ENCODE results near the gene MBNL1. TPM values are rescaled to one million over a fixed set of nuclear protein-coding genes. Genes with fewer than 3 reads are reported as not detected.

Gene MBNL1
- total and polyA plus RNA-seq, 2 of the 4 experiments (the other 2 are of a cell fraction), result 127 to 664 TPM

DNA sequence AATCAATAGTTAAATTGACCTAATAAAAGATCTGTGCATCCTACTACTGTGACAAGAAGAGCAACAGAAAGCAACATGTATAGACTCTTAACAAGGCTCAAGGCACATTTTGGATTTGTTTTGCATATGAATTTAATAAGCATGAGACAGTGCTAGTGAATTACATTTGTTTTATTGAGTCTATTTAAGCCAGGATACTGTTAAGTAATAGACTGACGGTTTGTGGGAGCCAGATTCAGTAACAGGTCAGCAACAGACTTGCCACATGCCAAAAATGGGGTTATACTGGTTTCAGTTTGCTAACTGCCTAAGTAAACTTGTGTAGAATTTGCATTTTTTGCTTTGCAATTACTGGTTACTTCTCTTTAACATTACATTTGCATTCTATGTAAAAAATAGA, 54.0 kb downstream of the MBNL1 start:
- no peak overlapping the region for H2AK5ac ChIP-seq (ENCODE audit: low read depth, low read length)
- no peak overlapping the region for H3K27ac ChIP-seq (ENCODE audit: insufficient read depth, low read length)
- H3K36me3 ChIP-seq (ENCODE audit: control insufficient read depth, insufficient read depth, low read length), result peaks cover 1% of the 10 kb centered on the region; the same call in 1 of the 2 replicates
- no peaks in the 10 kb centered on the region for H3K9me1 ChIP-seq (ENCODE audit: insufficient read depth, low read length)
- no peak overlapping the region for H4K91ac ChIP-seq (ENCODE audit: insufficient read depth, low read depth, low read length)
- CTCF ChIA-PET, result no interaction called here
- H2AK9ac ChIP-seq (replicated peaks; ENCODE audit: low read depth, low read length, poor library complexity), result no peak overlapping the region
- no peak overlapping the region for H2BK15ac ChIP-seq (ENCODE audit: low read depth, low read length)
- H3K18ac ChIP-seq (ENCODE audit: low read depth, low read length), result no peak overlapping the region
- ATAC-seq (ENCODE audit: low read depth) (no peak), DNase-seq (no peak)
- no peak overlapping the region for H3K4ac ChIP-seq (ENCODE audit: low read depth, low read length)
- intact Hi-C loops (cut with micrococcal nuclease), result no loop called here
- H2BK5ac ChIP-seq (ENCODE audit: low read depth, low read length, poor library complexity, severe bottlenecking), result no peak overlapping the region
- H3K79me1 ChIP-seq (ENCODE audit: low read depth in 1 of 2, low read length in 2 of 2), result peaks cover 0 to 52% of the 10 kb centered on the region in 2 experiments; a peak in 2 of 4 replicates
- BruUV-seq (replicated peaks), result no TSS peak
- no peak overlapping the region for H2BK20ac ChIP-seq (ENCODE audit: low read depth, low read length)
- H3K4me1 ChIP-seq (ENCODE audit: control insufficient read depth, insufficient read depth, low read length), result peaks cover 10% of the 10 kb centered on the region
- peaks cover 42% of the 10 kb centered on the region; the same call in 1 of the 2 replicates for H4K20me1 ChIP-seq (ENCODE audit: insufficient read depth, low read length)
- dilution Hi-C loops (cut with HindIII; ENCODE audit: low sequenced_read_pairs, unreplicated experiment), result no loop called here
- H2BK120ac ChIP-seq (ENCODE audit: low read depth, low read length), result no peak overlapping the region
- H3K14ac ChIP-seq (replicated peaks; ENCODE audit: low read depth, low read length), result no peak overlapping the region
- no peaks in the 10 kb centered on the region for H3K9me3 ChIP-seq (ENCODE audit: control insufficient read depth, insufficient read depth, low read length)
- no peaks in the 10 kb centered on the region for H3K27me3 ChIP-seq (ENCODE audit: control insufficient read depth, insufficient read depth, low read length)
- no peak overlapping the region for H4K8ac ChIP-seq (ENCODE audit: low read depth in 2 of 2, low read length in 2 of 2)
- H3K9ac ChIP-seq (ENCODE audit: low read depth, low read length), result no peak overlapping the region
- H3K4me2 ChIP-seq (ENCODE audit: low read depth, low read length), result no peak overlapping the region
- H3K23ac ChIP-seq (ENCODE audit: low read depth, low read length), result no peak overlapping the region
- POLR2A ChIA-PET (ENCODE audit: unreplicated experiment), result no interaction called here
- in situ Hi-C loops (cut with MboI; ENCODE audit: low sequenced_read_pairs), result no loop called here
- H3K56ac ChIP-seq (ENCODE audit: extremely low read depth, insufficient read depth, low read length), result no peak overlapping the region
- TF ChIP-seq, protein P1, sequence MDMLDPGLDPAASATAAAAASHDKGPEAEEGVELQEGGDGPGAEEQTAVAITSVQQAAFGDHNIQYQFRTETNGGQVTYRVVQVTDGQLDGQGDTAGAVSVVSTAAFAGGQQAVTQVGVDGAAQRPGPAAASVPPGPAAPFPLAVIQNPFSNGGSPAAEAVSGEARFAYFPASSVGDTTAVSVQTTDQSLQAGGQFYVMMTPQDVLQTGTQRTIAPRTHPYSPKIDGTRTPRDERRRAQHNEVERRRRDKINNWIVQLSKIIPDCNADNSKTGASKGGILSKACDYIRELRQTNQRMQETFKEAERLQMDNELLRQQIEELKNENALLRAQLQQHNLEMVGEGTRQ (IDR thresholded peaks at IDR 0.05; ENCODE audit: low read depth, low read length), result no peak
- TF ChIP-seq POLR2A (IDR thresholded peaks at IDR 0.05; ENCODE audit: low read depth, low read length) (no peak), MAZ (IDR thresholded peaks at IDR 0.05; ENCODE audit: borderline replicate concordance, low read depth, low read length) (no peak), RCOR1 (IDR thresholded peaks at IDR 0.05; ENCODE audit: insufficient replicate concordance, low read length) (no peak), RAD21 (IDR thresholded peaks at IDR 0.05; ENCODE audit: low read length) (no peak), RFX5 (IDR thresholded peaks at IDR 0.05; ENCODE audit: low read depth, low read length) (no peak), MAFK (IDR thresholded peaks at IDR 0.05; ENCODE audit: low read depth, low read length) (no peak), NFE2L2 (IDR thresholded peaks at IDR 0.05; ENCODE audit: low read depth, low read length) (no peak), BHLHE40 (IDR thresholded peaks at IDR 0.05; ENCODE audit: low read depth, low read length) (no peak), SMC3 (IDR thresholded peaks at IDR 0.05; ENCODE audit: low read depth, low read length) (no peak), ELK1 (IDR thresholded peaks at IDR 0.05; ENCODE audit: borderline replicate concordance, low read depth, low read length) (no peak), CEBPB (IDR thresholded peaks at IDR 0.05; ENCODE audit: low read depth, low read length) (no peak), CHD1 (IDR thresholded peaks at IDR 0.05; ENCODE audit: low read depth, low read length) (no peak), FOS (IDR thresholded peaks at IDR 0.05; ENCODE audit: low read depth, low read length) (no peak), MXI1 (IDR thresholded peaks at IDR 0.05; ENCODE audit: borderline replicate concordance, low read depth, low read length) (no peak)
- TF ChIP-seq, protein P2, sequence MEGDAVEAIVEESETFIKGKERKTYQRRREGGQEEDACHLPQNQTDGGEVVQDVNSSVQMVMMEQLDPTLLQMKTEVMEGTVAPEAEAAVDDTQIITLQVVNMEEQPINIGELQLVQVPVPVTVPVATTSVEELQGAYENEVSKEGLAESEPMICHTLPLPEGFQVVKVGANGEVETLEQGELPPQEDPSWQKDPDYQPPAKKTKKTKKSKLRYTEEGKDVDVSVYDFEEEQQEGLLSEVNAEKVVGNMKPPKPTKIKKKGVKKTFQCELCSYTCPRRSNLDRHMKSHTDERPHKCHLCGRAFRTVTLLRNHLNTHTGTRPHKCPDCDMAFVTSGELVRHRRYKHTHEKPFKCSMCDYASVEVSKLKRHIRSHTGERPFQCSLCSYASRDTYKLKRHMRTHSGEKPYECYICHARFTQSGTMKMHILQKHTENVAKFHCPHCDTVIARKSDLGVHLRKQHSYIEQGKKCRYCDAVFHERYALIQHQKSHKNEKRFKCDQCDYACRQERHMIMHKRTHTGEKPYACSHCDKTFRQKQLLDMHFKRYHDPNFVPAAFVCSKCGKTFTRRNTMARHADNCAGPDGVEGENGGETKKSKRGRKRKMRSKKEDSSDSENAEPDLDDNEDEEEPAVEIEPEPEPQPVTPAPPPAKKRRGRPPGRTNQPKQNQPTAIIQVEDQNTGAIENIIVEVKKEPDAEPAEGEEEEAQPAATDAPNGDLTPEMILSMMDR (conservative IDR thresholded peaks at IDR 0.05; ENCODE audit: low read depth, low read length), result no peak
- no peak overlapping the region for H4K5ac ChIP-seq (ENCODE audit: low read depth, low read length)
- H2AFZ ChIP-seq (replicated peaks; ENCODE audit: low read length, poor library complexity), result no peak overlapping the region
- H3K4me3 ChIP-seq (ENCODE audit: insufficient read depth, low read depth, low read length), result no peak overlapping the region
- WGBS, 2 experiments (ENCODE audit: extremely low coverage in 2 of 2, insufficient read length in 1 of 2), result 100% methylated on average over 1 of the region's 1 CpG; no CpG with 5 or more reads in 1 of the 2 experiments
